Retinal pigment epithelial cell (primary cell): Measurements from ENCODE around the gene LTF.
A peak's percentile ranks its signal among the peaks of the same experiment; 100 is the strongest.
"Not testable (repeated sequence)": the region's sequence is repeated elsewhere in the genome, so short reads cannot be mapped to it uniquely, and the experiment has no call there.

ENCODE experiments used
- DNase-seq: peaks from one replicate; pipeline ENCODE4 v3.0.0-alpha.2; 2010; ENCODE audit warnings: low read depth
- H3K4me3 ChIP-seq: 2 replicates; pipeline ENCODE4 v1.5.1; 2011; ENCODE audit warnings: mild to moderate bottlenecking, low read length, control low read depth, moderate library complexity
- TF ChIP-seq, protein P1 (sequence below): conservative IDR thresholded peaks from 2 replicates; pipeline ENCODE4 v1.5.1; 2011; ENCODE audit warnings: low read depth, low read length, control low read depth, inconsistent platforms

The LTF gene

DNA sequence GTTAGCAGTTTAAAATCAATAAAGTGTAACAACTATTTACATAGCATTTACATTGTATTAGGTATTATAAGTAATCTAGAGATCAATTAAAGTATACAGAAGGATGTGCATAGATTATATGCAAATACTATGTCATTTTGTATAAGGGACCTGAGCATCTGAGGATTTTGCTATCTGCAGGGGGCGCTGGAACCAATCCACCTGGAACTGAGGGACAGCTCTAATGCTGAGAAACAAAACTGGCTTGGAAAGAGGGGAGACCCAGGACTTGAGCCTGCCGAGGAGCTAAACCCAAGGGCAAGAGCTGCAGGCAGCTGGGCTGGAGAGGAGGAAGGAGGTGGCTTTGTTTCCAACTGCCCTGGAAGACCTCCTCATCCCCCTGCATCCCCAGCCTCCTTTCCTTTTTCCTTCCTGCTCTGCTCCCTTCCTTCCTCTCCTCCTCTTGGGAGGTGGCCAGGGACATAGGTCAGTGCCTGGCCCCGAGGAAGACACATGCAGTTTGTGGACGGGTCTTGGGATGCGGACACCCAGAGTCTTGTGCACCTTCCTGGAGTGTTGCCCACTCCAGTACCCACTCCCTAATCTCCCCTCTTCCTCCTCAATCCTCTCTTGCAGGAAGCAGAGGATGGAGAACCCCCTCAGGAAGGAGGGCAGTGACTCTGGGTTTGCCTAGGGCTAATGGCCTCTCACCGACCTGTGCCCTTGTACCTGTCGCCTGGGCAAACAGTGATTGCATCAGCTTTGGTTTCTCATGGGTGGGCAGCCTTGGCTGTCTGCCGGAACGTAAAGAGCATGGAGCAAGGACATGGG, 32.2 kb upstream of the LTF start:
- no peak for DNase-seq
- TF ChIP-seq, protein P1, sequence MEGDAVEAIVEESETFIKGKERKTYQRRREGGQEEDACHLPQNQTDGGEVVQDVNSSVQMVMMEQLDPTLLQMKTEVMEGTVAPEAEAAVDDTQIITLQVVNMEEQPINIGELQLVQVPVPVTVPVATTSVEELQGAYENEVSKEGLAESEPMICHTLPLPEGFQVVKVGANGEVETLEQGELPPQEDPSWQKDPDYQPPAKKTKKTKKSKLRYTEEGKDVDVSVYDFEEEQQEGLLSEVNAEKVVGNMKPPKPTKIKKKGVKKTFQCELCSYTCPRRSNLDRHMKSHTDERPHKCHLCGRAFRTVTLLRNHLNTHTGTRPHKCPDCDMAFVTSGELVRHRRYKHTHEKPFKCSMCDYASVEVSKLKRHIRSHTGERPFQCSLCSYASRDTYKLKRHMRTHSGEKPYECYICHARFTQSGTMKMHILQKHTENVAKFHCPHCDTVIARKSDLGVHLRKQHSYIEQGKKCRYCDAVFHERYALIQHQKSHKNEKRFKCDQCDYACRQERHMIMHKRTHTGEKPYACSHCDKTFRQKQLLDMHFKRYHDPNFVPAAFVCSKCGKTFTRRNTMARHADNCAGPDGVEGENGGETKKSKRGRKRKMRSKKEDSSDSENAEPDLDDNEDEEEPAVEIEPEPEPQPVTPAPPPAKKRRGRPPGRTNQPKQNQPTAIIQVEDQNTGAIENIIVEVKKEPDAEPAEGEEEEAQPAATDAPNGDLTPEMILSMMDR = peak; percentile 59
- no peak overlapping the region for H3K4me3 ChIP-seq

- no peak for DNase-seq
- H3K4me3 ChIP-seq = no peak overlapping the region
- TF ChIP-seq, protein P1 = no peak
These were observed 31.3 kb upstream of the LTF start for GRCh38 chr3:46495901-46496456.

- not testable (repeated sequence) for DNase-seq, H3K4me3 ChIP-seq
These were observed 29.8 kb upstream of the LTF start for GRCh38 chr3:46494491-46494890.

DNA sequence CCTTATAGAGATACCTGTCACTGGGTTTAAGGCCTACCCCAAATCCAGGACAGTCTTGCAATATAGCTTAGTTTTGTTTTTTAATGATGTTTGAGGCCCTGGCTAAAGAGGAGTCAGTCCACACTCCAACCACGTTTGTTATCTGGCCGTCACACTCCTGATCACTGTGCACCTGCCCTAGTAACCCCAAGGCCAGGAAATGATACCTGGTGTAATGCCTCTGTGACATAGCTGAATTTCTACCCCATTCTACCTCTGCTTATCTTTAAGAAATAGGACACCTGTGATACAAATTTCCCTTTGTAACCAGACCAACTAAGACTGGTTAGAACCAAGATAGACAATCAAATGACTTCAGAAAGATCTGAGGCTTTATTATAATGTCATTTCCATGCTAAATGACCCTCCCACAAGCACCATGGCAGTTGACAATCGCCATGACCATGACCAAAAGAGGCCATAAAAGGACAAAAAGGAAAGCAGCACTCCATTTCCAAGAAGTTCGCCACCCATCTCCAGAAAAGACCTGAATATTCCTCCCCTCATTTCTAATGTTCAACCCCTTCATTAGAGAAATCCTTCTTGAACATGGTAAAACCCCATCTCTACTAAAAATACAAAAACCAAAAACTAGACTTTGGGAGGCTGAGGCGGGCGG, 28.3 kb upstream of the LTF start:
- DNase-seq = no peak
- no peak overlapping the region for H3K4me3 ChIP-seq
- TF ChIP-seq, protein P1 = no peak

DNA sequence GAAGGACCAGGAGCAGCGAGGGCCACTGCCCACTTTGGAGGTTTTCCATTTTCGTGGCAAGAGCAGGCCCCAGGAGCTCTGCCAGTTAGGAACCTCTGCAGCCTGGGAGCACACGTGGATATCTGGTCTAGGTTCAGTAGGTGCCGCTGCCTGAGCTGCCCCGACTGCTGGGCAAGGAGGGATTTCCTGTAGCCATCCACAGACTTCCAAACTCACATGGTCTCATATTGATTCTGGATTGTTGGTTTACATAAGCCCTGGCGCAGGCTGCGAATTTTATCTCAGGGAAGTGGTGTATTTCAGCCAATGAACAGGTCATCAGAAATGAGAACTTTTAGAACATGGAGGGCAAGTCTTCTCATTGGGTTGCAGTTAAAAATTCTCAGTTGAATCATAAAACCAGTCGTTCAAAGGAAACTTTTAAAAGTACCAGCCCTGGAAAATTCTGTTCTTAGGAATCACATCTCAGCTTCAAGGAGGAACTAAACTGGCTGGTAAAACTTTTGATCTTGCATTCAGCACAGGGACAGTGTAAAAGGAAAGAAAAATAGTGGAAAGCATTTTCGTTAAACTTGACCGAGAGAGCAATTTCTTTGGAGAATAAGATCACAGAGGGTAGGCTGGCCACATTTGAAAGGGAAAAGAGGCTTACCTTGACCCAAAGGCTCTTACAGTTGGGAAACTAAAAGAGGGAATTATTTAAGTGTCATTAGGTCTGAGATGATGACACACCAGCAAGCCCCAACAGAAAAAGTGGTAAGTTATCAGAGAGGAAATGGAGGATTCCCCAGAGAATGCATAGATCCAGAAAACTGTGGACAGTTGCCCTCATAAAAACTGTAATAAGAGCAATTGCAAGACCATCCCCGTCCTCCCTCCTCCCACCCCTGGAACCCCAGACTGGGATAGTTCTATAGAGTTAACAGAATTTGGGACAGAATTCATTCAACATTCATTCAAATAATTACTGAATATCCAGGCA, 26.7 kb upstream of the LTF start:
- DNase-seq = no peak
- TF ChIP-seq, protein P1 = no peak
- H3K4me3 ChIP-seq = no peak overlapping the region

DNA sequence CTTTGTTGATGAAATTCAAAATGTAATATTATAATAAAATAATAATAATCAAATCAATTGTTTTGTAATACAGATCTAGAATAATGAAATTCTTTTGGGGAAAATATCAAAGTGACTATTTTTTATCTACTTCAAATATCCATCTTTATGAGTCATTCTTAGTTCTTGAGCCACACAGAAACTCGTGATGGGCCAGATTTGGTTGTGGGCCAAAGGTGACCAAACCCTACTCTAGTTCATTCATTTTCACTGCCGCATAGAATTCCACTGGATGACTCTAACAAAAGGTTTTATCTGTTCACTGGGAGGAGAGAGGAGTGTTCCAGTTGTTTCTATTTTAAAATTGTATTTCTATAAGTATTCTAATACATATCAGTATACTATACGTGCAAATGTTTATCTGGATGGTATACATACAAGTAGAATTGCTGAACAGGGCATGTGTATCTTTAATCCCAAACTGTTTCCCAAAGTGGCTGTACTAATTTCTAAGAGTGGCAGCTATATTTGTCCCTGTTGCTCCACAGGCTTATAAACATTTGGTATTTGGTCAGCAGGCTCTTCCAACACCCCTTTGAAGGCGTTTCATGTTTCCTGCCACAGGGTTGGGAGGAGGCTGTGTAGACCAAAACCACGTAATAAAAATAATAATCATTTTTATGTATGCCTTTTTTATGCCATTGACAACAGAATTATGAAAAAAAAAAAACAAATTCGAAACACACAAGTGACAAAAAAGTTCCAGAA, 25.8 kb upstream of the LTF start:
- no peak overlapping the region for H3K4me3 ChIP-seq
- TF ChIP-seq, protein P1 = no peak
- DNase-seq = no peak

DNA sequence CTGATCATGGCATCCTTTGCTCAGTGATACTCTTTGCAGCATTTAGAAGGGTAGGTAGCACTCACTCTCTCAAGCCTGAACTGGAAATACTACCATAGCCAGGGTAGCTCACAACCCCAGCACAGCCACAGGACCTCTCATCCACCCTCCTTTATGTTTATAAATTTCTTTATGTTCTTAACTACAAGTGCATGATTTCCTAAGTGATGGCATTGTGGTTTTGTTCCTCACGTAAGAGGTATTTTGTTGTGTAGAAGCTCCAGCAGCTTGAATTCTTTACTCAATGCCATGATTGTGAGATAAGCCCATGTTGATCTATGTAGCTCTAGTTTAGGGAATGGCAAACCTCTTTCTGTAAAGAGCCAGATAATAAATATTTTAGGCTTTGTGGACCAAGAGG, 25.2 kb upstream of the LTF start:
- TF ChIP-seq, protein P1 = no peak
- peak; percentile 50 for DNase-seq
- H3K4me3 ChIP-seq = no peak overlapping the region
